Astrocyte of the cerebellum (primary cell): ENCODE results near the gene EZH2.

ENCODE experiments used
- DNase-seq: peaks from one replicate; pipeline ENCODE4 v3.0.0-alpha.2; 2011; ENCODE audit warnings: low read depth
- H3K4me3 ChIP-seq: 2 replicates; pipeline ENCODE4 v1.5.1; 2011; ENCODE audit warnings: mild to moderate bottlenecking, low read depth, low read length, moderate library complexity
- in situ Hi-C: cut with HindIII; loops from 2 replicates; pipeline ENCODE4 v1.10.0; 2017; ENCODE audit warnings: low sequenced_read_pairs
- TF ChIP-seq, protein P1 (sequence below): IDR thresholded peaks from 2 replicates; pipeline ENCODE4 v1.5.1; 2012; ENCODE audit warnings: low read length, low read depth, moderate library complexity, mild to moderate bottlenecking; ENCODE audit errors: missing control alignments

The EZH2 gene

GRCh38 chr7:148811892-148812291, 72.2 kb downstream of the EZH2 start:
- TF ChIP-seq, protein P1, sequence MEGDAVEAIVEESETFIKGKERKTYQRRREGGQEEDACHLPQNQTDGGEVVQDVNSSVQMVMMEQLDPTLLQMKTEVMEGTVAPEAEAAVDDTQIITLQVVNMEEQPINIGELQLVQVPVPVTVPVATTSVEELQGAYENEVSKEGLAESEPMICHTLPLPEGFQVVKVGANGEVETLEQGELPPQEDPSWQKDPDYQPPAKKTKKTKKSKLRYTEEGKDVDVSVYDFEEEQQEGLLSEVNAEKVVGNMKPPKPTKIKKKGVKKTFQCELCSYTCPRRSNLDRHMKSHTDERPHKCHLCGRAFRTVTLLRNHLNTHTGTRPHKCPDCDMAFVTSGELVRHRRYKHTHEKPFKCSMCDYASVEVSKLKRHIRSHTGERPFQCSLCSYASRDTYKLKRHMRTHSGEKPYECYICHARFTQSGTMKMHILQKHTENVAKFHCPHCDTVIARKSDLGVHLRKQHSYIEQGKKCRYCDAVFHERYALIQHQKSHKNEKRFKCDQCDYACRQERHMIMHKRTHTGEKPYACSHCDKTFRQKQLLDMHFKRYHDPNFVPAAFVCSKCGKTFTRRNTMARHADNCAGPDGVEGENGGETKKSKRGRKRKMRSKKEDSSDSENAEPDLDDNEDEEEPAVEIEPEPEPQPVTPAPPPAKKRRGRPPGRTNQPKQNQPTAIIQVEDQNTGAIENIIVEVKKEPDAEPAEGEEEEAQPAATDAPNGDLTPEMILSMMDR = no peak
- no peak for DNase-seq
- no peak overlapping the region for H3K4me3 ChIP-seq
- in situ Hi-C loops = no loop called here

- no peak for DNase-seq
- no peak overlapping the region for H3K4me3 ChIP-seq
- TF ChIP-seq, protein P1 = no peak
- in situ Hi-C loops = no loop called here
Measured at GRCh38 chr7:148809856-148810255, 74.2 kb downstream of the EZH2 start.

DNA sequence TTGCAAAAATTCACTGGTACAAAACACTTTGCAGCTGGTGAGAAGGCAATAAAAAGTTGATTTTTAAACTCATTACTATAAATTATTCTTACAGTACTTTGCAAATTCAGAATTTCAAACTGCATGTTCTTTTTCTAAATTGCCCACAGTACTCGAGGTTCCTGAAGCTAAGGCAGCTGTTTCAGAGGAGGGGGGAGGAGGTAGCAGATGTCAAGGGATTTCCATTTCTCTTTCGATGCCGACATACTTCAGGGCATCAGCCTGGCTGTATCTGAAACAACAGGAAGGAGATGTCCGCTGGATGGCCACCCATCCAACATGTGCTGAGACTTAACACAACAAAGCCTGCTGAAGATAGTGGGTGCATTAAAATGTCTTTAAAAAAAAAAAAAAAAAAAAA, 76.7 kb downstream of the EZH2 start:
- in situ Hi-C loops = no loop called here
- TF ChIP-seq, protein P1 = no peak
- H3K4me3 ChIP-seq = no peak overlapping the region
- no peak for DNase-seq

- in situ Hi-C loops = no loop called here
- H3K4me3 ChIP-seq = no peak overlapping the region
- DNase-seq = no peak
- TF ChIP-seq, protein P1 = no peak
Measured at GRCh38 chr7:148806187-148806586, 77.9 kb downstream of the EZH2 start.

DNA sequence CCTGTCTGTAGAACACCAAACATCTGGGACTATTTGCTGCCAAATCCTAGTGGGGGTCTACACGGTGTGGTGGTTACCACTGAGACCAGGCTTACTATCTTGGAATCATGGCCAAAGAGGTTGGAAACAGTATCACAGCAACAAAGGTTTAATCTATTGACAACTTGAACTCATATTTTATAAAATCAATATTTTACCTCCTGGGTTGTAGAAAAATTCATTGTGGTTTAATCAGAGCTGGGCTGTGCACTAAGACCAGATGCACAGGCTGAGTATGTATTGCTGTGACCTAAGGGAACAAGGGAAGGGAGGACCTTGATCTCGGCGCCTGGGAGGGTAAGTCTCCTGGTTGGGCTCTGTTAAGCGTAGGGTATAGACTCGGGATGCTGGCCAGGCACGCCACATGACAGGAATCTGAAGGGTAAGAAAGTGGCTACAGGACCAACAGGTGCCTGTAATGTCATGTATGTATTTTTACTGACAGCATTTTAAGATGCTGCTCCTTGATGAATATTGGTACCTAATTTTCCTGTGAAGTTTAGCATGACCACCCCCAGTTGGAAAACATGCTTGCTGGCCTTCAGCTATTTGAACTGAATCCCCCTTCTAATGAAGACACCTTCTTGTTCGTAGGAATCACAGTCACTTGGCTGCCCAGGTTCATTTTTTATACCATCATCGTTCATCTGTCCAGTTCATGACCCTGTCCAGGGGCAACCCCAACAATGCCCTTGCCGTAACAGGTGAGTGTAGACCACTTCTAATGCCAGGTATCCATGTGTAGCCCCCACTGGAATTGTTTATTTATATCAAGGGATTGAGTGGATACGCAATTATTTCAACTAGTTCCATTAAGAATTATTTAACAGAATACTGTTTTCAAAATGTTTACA, 79.5 kb downstream of the EZH2 start:
- DNase-seq = no peak
- in situ Hi-C loops = no loop called here
- TF ChIP-seq, protein P1 = no peak
- H3K4me3 ChIP-seq = no peak overlapping the region

GRCh38 chr7:148803094-148803493, 81.0 kb downstream of the EZH2 start:
- no peak for DNase-seq
- TF ChIP-seq, protein P1 = no peak
- in situ Hi-C loops = no loop called here
- H3K4me3 ChIP-seq = no peak overlapping the region
